HCT116 (cell line): Measurements from ENCODE around the gene MIEF2.

ENCODE experiments used
- CEBPB ChIP-seq: IDR thresholded peaks from 2 replicates; pipeline ENCODE4 v1.6.1; 2012; ENCODE audit warnings: low read depth
- EZH2 ChIP-seq: fragments of 200-600 bp; sonication (generic); IDR thresholded peaks from 2 replicates; pipeline ENCODE4 v1.6.1; 2017; ENCODE audit warnings: antibody characterized with exemption, mixed run types
- EZH2phosphoT487 ChIP-seq: fragments of 200-600 bp; IDR thresholded peaks from 2 replicates; pipeline ENCODE4 v1.6.1; 2018; ENCODE audit warnings: antibody characterized with exemption, borderline replicate concordance
- POLR2A ChIP-seq: IDR thresholded peaks from 2 replicates; pipeline ENCODE4 v1.7.0; 2011; ENCODE audit warnings: borderline replicate concordance; ENCODE audit not compliant: insufficient read depth, insufficient read length; ENCODE audit errors: extremely low read depth
- POLR2AphosphoS5 ChIP-seq: IDR thresholded peaks from 2 replicates; pipeline ENCODE4 v1.6.1; 2011; ENCODE audit warnings: mild to moderate bottlenecking, low read depth, low read length, moderate library complexity
- RAD21 ChIP-seq: IDR thresholded peaks from 2 replicates; pipeline ENCODE4 v1.6.1; 2012; ENCODE audit warnings: low read depth, mild to moderate bottlenecking
- REST ChIP-seq: IDR thresholded peaks from 2 replicates; pipeline ENCODE4 v1.6.1; 2012; ENCODE audit warnings: low read depth
- SIN3A ChIP-seq: IDR thresholded peaks from 2 replicates; pipeline ENCODE4 v1.6.1; 2012; ENCODE audit warnings: low read depth
- YY1 ChIP-seq: IDR thresholded peaks from 2 replicates; pipeline ENCODE4 v1.6.1; 2011; ENCODE audit warnings: low read length, low read depth, moderate library complexity, mild to moderate bottlenecking; ENCODE audit not compliant: insufficient replicate concordance; ENCODE audit errors: extremely low read depth
- ZFX ChIP-seq: fragments of 450-650 bp; IDR thresholded peaks from 2 replicates; pipeline ENCODE4 v1.6.1; 2017
- ZNF274 ChIP-seq: fragments of 200-500 bp; sonication (Bioruptor generic); IDR thresholded peaks from 2 replicates; pipeline ENCODE4 v1.6.1; 2014; ENCODE audit warnings: mild to moderate bottlenecking, low read depth, low read length, inconsistent platforms
- TF ChIP-seq, protein P1 (sequence below), 3 experiments: fragments of 200-600 bp in 1 of 3; sonication (generic) in 1 of 3; IDR thresholded peaks in 2 of 3; conservative IDR thresholded peaks in 1 of 3; 2 replicates each; pipeline ENCODE4 v1.5.1; 2012 to 2017; ENCODE audit warnings: low read depth in 2 of 3, low read length in 2 of 3, antibody characterized with exemption in 1 of 3, borderline replicate concordance in 1 of 3, control low read depth in 1 of 3, mild to moderate bottlenecking in 1 of 3, mixed read lengths in 1 of 3, mixed run types in 1 of 3, moderate library complexity in 1 of 3; ENCODE audit not compliant: insufficient read depth in 1 of 3
- TF ChIP-seq, protein P2 (sequence below): IDR thresholded peaks from 2 replicates; pipeline ENCODE4 v1.6.1; 2012

GRCh38 chr17:18227635-18228034, 32.8 kb upstream of the MIEF2 start:
- TF ChIP-seq POLR2A (no peak), POLR2AphosphoS5 (no peak), YY1 (no peak), EZH2 (no peak), ZFX (no peak), CEBPB (no peak), SIN3A (no peak), ZNF274 (no peak), EZH2phosphoT487 (no peak), RAD21 (no peak), REST (no peak)
- TF ChIP-seq, protein P1, sequence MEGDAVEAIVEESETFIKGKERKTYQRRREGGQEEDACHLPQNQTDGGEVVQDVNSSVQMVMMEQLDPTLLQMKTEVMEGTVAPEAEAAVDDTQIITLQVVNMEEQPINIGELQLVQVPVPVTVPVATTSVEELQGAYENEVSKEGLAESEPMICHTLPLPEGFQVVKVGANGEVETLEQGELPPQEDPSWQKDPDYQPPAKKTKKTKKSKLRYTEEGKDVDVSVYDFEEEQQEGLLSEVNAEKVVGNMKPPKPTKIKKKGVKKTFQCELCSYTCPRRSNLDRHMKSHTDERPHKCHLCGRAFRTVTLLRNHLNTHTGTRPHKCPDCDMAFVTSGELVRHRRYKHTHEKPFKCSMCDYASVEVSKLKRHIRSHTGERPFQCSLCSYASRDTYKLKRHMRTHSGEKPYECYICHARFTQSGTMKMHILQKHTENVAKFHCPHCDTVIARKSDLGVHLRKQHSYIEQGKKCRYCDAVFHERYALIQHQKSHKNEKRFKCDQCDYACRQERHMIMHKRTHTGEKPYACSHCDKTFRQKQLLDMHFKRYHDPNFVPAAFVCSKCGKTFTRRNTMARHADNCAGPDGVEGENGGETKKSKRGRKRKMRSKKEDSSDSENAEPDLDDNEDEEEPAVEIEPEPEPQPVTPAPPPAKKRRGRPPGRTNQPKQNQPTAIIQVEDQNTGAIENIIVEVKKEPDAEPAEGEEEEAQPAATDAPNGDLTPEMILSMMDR (IDR thresholded peaks at IDR 0.05 in 2 of 3, conservative IDR thresholded peaks at IDR 0.05 in 1 of 3; ENCODE audit: borderline replicate concordance in 1 of 3, insufficient read depth in 1 of 3, low read depth in 2 of 3, low read length in 2 of 3) = no peak
- TF ChIP-seq, protein P2, sequence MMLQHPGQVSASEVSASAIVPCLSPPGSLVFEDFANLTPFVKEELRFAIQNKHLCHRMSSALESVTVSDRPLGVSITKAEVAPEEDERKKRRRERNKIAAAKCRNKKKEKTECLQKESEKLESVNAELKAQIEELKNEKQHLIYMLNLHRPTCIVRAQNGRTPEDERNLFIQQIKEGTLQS = no peak
